ENCODE data around the gene WDR83. TPM values are rescaled to one million over a fixed set of nuclear protein-coding genes. Genes with fewer than 3 reads are reported as not detected.

Gene WDR83
- total RNA-seq, 3 donors from 2014 or later (not counting 1 experiment from before 2014, with no cell fraction given) = 17.0 to 25.8 (median 25.1) TPM

GRCh38 chr19:12629215-12629614, 37.4 kb upstream of the WDR83 start:
- DNase-seq (no peak), ATAC-seq (no peak)
- Histone ChIP-seq H3K4me3 (ENCODE audit: low read length) (no peak overlapping the region), H3K36me3 (ENCODE audit: control insufficient read depth, insufficient read depth, low read length) (peaks cover 43% of the 10 kb centered on the region), H3K9me3 (ENCODE audit: control insufficient read depth, insufficient read depth, low read length) (peaks cover 10% of the 10 kb centered on the region), H3K27ac (ENCODE audit: low read length) (no peak overlapping the region), H3K4me1 (ENCODE audit: control insufficient read depth, insufficient read depth, low read length) (no peaks in the 10 kb centered on the region), H3K27me3 (ENCODE audit: control insufficient read depth, insufficient read depth, low read length) (no peaks in the 10 kb centered on the region)
- intact Hi-C loops (cut with micrococcal nuclease) = no loop called here
- Mint-ChIP-seq H3K9me3 (peaks cover 0 to 9% of the 10 kb centered on the region in 2 donors), H3K4me1 (peaks cover 0 to 16% of the 10 kb centered on the region in 2 donors), H3K36me3 (peaks cover 16% of the 10 kb centered on the region), H3K4me3 (no peak overlapping the region), H3K27me3 (ENCODE audit: low read depth in 2 of 2) (no peaks in the 10 kb centered on the region), H3K27ac (peak overlapping the region in 1 of 2 donors; percentile 16)
- 97% methylated on average over 5 of the region's 7 CpGs for WGBS (ENCODE audit: insufficient coverage)
- TF ChIP-seq CTCF (IDR thresholded peaks at IDR 0.05) = no peak

GRCh38 chr19:12636631-12637030, 30.0 kb upstream of the WDR83 start:
- no peaks in the 10 kb centered on the region for H3K36me3 Mint-ChIP-seq
- no peaks in the 10 kb centered on the region for H3K9me3 Mint-ChIP-seq
- intact Hi-C loops (cut with micrococcal nuclease) = no loop called here
- no peak for TF ChIP-seq CTCF (IDR thresholded peaks at IDR 0.05)
- ATAC-seq (no peak), DNase-seq (no peak)
- Histone ChIP-seq H3K9me3 (ENCODE audit: control insufficient read depth, insufficient read depth, low read length) (no peaks in the 10 kb centered on the region), H3K4me3 (ENCODE audit: low read length) (no peak overlapping the region), H3K4me1 (ENCODE audit: control insufficient read depth, insufficient read depth, low read length) (peaks cover 11% of the 10 kb centered on the region), H3K27me3 (ENCODE audit: control insufficient read depth, insufficient read depth, low read length) (no peaks in the 10 kb centered on the region), H3K27ac (ENCODE audit: low read length) (no peak overlapping the region), H3K36me3 (ENCODE audit: control insufficient read depth, insufficient read depth, low read length) (no peaks in the 10 kb centered on the region)
- no peaks in the 10 kb centered on the region for H3K27me3 Mint-ChIP-seq (ENCODE audit: low read depth in 2 of 2)
- H3K4me3 Mint-ChIP-seq = no peak overlapping the region
- 98% methylated on average over 12 of the region's 13 CpGs for WGBS (ENCODE audit: insufficient coverage)
- no peak overlapping the region for H3K27ac Mint-ChIP-seq
- peaks cover 14% of the 10 kb centered on the region in 2 donors for H3K4me1 Mint-ChIP-seq

- Histone ChIP-seq H3K9me3 (ENCODE audit: control insufficient read depth, insufficient read depth, low read length) (no peaks in the 10 kb centered on the region), H3K36me3 (ENCODE audit: control insufficient read depth, insufficient read depth, low read length) (no peaks in the 10 kb centered on the region), H3K27ac (ENCODE audit: low read length) (no peak overlapping the region), H3K27me3 (ENCODE audit: control insufficient read depth, insufficient read depth, low read length) (no peaks in the 10 kb centered on the region), H3K4me3 (ENCODE audit: low read length) (no peak overlapping the region), H3K4me1 (ENCODE audit: control insufficient read depth, insufficient read depth, low read length) (peaks cover 11% of the 10 kb centered on the region)
- no peak overlapping the region for H3K27ac Mint-ChIP-seq
- intact Hi-C loops (cut with micrococcal nuclease) = no loop called here
- no peaks in the 10 kb centered on the region for H3K27me3 Mint-ChIP-seq (ENCODE audit: low read depth in 2 of 2)
- peaks cover 14% of the 10 kb centered on the region in 2 donors for H3K4me1 Mint-ChIP-seq
- H3K4me3 Mint-ChIP-seq = no peak overlapping the region
- no peaks in the 10 kb centered on the region for H3K36me3 Mint-ChIP-seq
- ATAC-seq = no peak
- 98% methylated on average over 22 of the region's 22 CpGs for WGBS (ENCODE audit: insufficient coverage)
- no peak for DNase-seq
- no peak for TF ChIP-seq CTCF (IDR thresholded peaks at IDR 0.05)
- H3K9me3 Mint-ChIP-seq = no peaks in the 10 kb centered on the region
Measured at GRCh38 chr19:12638611-12639182, 27.9 kb upstream of the WDR83 start.

All from natural killer cell (primary cell).